Measurements from ENCODE around the gene NFATC1.

NFATC1 gene

GRCh38 chr18:79578396-79579260 lies 182.9 kb downstream of the NFATC1 start:
- DNase-seq = no peak

Measured in RPMI8226 (cell line).